ENCODE results near the gene LHFPL6. TPM values are rescaled to one million over a fixed set of nuclear protein-coding genes. Genes with fewer than 3 reads are reported as not detected.

LHFPL6 gene
- total RNA-seq, 6 donors from 2014 or later: 22.2 to 113 (median 51.8) TPM

- H3K27ac ChIP-seq: no peak overlapping the region
- H3K9me3 ChIP-seq: no peaks in the 10 kb centered on the region
- ATAC-seq (ENCODE audit: low FRiP score in 2 of 2) (no peak), DNase-seq (no peak)
- H3K4me1 ChIP-seq: peaks cover 7 to 15% (median 12%) of the 10 kb centered on the region in 4 donors
- no peaks in the 10 kb centered on the region for H3K27me3 ChIP-seq
- H3K4me3 ChIP-seq: no peak overlapping the region
- TF ChIP-seq POLR2A (IDR thresholded peaks at IDR 0.05) (no peak), EP300 (IDR thresholded peaks at IDR 0.05) (no peak), POLR2AphosphoS5 (IDR thresholded peaks at IDR 0.05) (no peak)
- TF ChIP-seq, protein P1, sequence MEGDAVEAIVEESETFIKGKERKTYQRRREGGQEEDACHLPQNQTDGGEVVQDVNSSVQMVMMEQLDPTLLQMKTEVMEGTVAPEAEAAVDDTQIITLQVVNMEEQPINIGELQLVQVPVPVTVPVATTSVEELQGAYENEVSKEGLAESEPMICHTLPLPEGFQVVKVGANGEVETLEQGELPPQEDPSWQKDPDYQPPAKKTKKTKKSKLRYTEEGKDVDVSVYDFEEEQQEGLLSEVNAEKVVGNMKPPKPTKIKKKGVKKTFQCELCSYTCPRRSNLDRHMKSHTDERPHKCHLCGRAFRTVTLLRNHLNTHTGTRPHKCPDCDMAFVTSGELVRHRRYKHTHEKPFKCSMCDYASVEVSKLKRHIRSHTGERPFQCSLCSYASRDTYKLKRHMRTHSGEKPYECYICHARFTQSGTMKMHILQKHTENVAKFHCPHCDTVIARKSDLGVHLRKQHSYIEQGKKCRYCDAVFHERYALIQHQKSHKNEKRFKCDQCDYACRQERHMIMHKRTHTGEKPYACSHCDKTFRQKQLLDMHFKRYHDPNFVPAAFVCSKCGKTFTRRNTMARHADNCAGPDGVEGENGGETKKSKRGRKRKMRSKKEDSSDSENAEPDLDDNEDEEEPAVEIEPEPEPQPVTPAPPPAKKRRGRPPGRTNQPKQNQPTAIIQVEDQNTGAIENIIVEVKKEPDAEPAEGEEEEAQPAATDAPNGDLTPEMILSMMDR (IDR thresholded peaks at IDR 0.05): no peak
- WGBS, 2 donors: 60 to 65% methylated on average over 3 of the region's 3 CpGs
- H3K36me3 ChIP-seq: no peaks in the 10 kb centered on the region
Measured at GRCh38 chr13:39585219-39585618, 17.8 kb downstream of the LHFPL6 start.

- DNase-seq (no peak), ATAC-seq (ENCODE audit: low FRiP score in 2 of 2) (no peak)
- Histone ChIP-seq H3K4me3 (no peak overlapping the region), H3K27ac (no peak overlapping the region), H3K27me3 (no peaks in the 10 kb centered on the region), H3K36me3 (no peaks in the 10 kb centered on the region), H3K4me1 (peaks cover 7 to 33% (median 26%) of the 10 kb centered on the region in 4 donors), H3K9me3 (no peaks in the 10 kb centered on the region)
- WGBS, 2 donors: 55 to 61% methylated on average over 5 of the region's 5 CpGs
- no peak for TF ChIP-seq POLR2AphosphoS5 (IDR thresholded peaks at IDR 0.05)
- no peak for TF ChIP-seq POLR2A (IDR thresholded peaks at IDR 0.05)
- TF ChIP-seq, protein P1 (IDR thresholded peaks at IDR 0.05): no peak
- TF ChIP-seq EP300 (IDR thresholded peaks at IDR 0.05): no peak
Measured at GRCh38 chr13:39580881-39581575, 22.0 kb downstream of the LHFPL6 start.

DNA sequence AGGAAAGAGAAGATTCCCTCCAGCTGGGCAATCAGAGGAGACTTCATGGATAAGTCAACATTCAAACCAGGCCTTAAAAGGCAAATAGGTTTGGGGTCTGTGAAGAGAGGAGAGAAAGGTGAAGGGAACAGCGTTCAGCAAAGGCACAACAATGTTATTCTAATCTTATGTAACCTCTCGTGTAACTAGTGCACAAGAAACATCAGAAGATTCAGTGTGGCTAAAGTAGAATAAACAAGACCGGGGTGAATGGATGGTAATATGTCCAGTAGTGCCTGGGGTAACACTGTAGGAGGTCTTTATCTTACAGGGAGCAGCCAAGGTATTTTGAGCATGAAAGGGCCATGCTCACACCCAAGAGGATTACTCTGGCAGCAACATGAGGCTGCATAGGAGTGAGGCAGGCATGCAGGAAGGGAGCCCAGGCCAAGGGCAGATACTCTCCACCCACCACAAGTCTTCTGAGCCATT, 24.1 kb downstream of the LHFPL6 start:
- ATAC-seq (ENCODE audit: low FRiP score in 2 of 2) (no peak), DNase-seq (no peak)
- Histone ChIP-seq H3K27me3 (no peaks in the 10 kb centered on the region), H3K4me1 (peaks cover 7 to 29% (median 24%) of the 10 kb centered on the region in 4 donors), H3K36me3 (no peaks in the 10 kb centered on the region), H3K4me3 (no peak overlapping the region), H3K27ac (no peak overlapping the region), H3K9me3 (no peaks in the 10 kb centered on the region)
- WGBS, 2 donors: 71 to 85% methylated on average over 3 of the region's 3 CpGs
- no peak for TF ChIP-seq POLR2AphosphoS5 (IDR thresholded peaks at IDR 0.05)

DNA sequence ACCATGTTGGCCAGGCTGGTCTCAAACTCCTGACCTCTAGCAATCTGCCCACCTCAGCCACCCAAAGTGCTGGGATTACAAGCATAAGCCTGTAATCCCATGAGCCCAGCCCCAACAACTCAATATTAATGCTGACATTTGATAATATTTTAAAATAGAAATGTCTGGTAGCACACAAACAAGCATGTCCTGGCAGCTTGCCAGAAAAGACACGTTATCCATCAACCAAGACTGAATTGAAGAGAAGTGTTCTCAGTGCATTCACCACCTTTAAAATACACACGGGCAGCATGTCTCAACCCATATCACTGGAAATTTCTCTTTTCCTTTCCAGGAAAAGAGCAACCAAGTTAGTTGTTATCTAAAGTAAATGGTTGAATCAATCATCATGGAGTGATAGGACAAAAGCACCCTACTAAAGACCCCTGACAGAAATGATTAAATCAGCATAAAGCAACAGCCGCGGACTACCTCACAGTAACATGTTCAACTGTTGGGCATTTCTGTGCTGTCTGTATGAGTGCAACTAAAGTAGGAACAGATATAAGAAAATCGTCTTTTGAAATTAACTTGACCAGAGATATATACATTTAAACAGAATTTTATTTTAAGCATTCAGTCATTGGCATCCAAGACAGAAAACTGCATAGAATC, 25.0 kb downstream of the LHFPL6 start:
- Histone ChIP-seq H3K36me3 (no peaks in the 10 kb centered on the region), H3K27ac (no peak overlapping the region), H3K27me3 (no peaks in the 10 kb centered on the region), H3K9me3 (no peaks in the 10 kb centered on the region), H3K4me1 (peaks cover 7 to 29% (median 23%) of the 10 kb centered on the region in 4 donors), H3K4me3 (no peak overlapping the region)
- WGBS, 2 donors: 71 to 76% methylated on average over 5 of the region's 5 CpGs
- TF ChIP-seq POLR2A (IDR thresholded peaks at IDR 0.05) (no peak), EP300 (IDR thresholded peaks at IDR 0.05) (no peak), POLR2AphosphoS5 (IDR thresholded peaks at IDR 0.05) (no peak)
- TF ChIP-seq, protein P1 (IDR thresholded peaks at IDR 0.05): no peak
- DNase-seq (peak in 1 of 2 donors; percentile 31), ATAC-seq (ENCODE audit: low FRiP score in 2 of 2) (no peak)

GRCh38 chr13:39577203-39577602, 25.8 kb downstream of the LHFPL6 start:
- H3K36me3 ChIP-seq: no peaks in the 10 kb centered on the region
- no peaks in the 10 kb centered on the region for H3K9me3 ChIP-seq
- DNase-seq: peak in 1 of 2 donors; percentile 42
- H3K27me3 ChIP-seq: no peaks in the 10 kb centered on the region
- no peak overlapping the region for H3K4me3 ChIP-seq
- H3K27ac ChIP-seq: no peak overlapping the region
- WGBS, 2 donors: 71 to 80% methylated on average over 2 of the region's 2 CpGs
- TF ChIP-seq, protein P1 (IDR thresholded peaks at IDR 0.05): no peak
- TF ChIP-seq EP300 (IDR thresholded peaks at IDR 0.05): peak in 1 of 4 donors; percentile 59
- TF ChIP-seq POLR2A (IDR thresholded peaks at IDR 0.05): no peak
- no peak for TF ChIP-seq POLR2AphosphoS5 (IDR thresholded peaks at IDR 0.05)
- ATAC-seq (ENCODE audit: low FRiP score in 2 of 2): peak; percentile 32 to 71
- peaks cover 7 to 29% (median 23%) of the 10 kb centered on the region in 4 donors for H3K4me1 ChIP-seq

Measured in upper lobe of left lung (tissue), 6 donors.